Tibial artery (tissue), 4 donors: Measurements from ENCODE around the gene ADD2.

Experiments used
- DNase-seq, 2 donors: peaks; one replicate each; pipeline ENCODE4 v3.0.0-alpha.2; 2019
- H3K27ac ChIP-seq, 2 donors: fragments of 200-600 bp; sonication (generic) in 1 of 2; 1 replicate in 1 of 2; 2 replicates in 1 of 2; pipeline ENCODE4 v1.5.1; 2018 to 2019; ENCODE audit warnings: mild to moderate bottlenecking in 1 of 2
- H3K27me3 ChIP-seq, 2 donors: fragments of 200-600 bp; sonication (generic) in 1 of 2; one replicate each; pipeline versions ENCODE4 v1.5.1 to v1.6.0; 2016 to 2019
- H3K36me3 ChIP-seq, 3 donors: fragments of 200-600 bp; sonication (generic) in 2 of 3; one replicate each; pipeline ENCODE4 v1.5.1; 2016 to 2019; ENCODE audit warnings: mild to moderate bottlenecking in 2 of 3
- H3K4me1 ChIP-seq, 4 donors: fragments of 200-600 bp; sonication (generic) in 2 of 4; 1 replicate in 3 of 4; 2 replicates in 1 of 4; pipeline ENCODE4 v1.5.1; 2016 to 2019
- H3K4me3 ChIP-seq, 2 donors: fragments of 200-600 bp; sonication (generic) in 1 of 2; 1 replicate in 1 of 2; 2 replicates in 1 of 2; pipeline ENCODE4 v1.5.1; 2018 to 2019; ENCODE audit warnings: mild to moderate bottlenecking in 2 of 2
- H3K9me3 ChIP-seq, 3 donors: fragments of 200-600 bp; sonication (generic) in 1 of 3; one replicate each; pipeline ENCODE4 v1.5.1; 2016 to 2019
- CTCF ChIP-seq, 2 experiments: fragments of 200-600 bp in 1 of 2; fragments of 450-650 bp in 1 of 2; IDR thresholded peaks; one replicate each; pipeline ENCODE4 v1.5.1; 2017 to 2019; ENCODE audit warnings: antibody characterized with exemption in 2 of 2, mild to moderate bottlenecking in 1 of 2, moderate library complexity in 1 of 2
- intact Hi-C: fragments of 100-400 bp; cut with DNase I; formaldehyde crosslinking; loops from one replicate; pipeline ENCODE4 v1.15.0; 2023; ENCODE audit warnings: low total_unique reads

The ADD2 gene

GRCh38 chr2:70670626-70671025, 97.4 kb downstream of the ADD2 start:
- H3K27me3 ChIP-seq, result no peaks in the 10 kb centered on the region
- no peaks in the 10 kb centered on the region for H3K9me3 ChIP-seq
- H3K4me1 ChIP-seq, result no peaks in the 10 kb centered on the region
- H3K36me3 ChIP-seq, result no peaks in the 10 kb centered on the region
- no peak overlapping the region for H3K27ac ChIP-seq
- no peak overlapping the region for H3K4me3 ChIP-seq
- no peak for DNase-seq
- intact Hi-C loops, result no loop called here
- TF ChIP-seq CTCF (IDR thresholded peaks at IDR 0.05), result no peak

GRCh38 chr2:70670202-70670601, 97.8 kb downstream of the ADD2 start:
- no peak for TF ChIP-seq CTCF (IDR thresholded peaks at IDR 0.05)
- no peaks in the 10 kb centered on the region for H3K36me3 ChIP-seq
- no peak for DNase-seq

GRCh38 chr2:70668911-70669310, 99.1 kb downstream of the ADD2 start:
- TF ChIP-seq CTCF (IDR thresholded peaks at IDR 0.05), result no peak
- Histone ChIP-seq H3K9me3 (no peaks in the 10 kb centered on the region), H3K4me1 (no peaks in the 10 kb centered on the region), H3K27ac (no peak overlapping the region), H3K4me3 (no peak overlapping the region), H3K27me3 (no peaks in the 10 kb centered on the region), H3K36me3 (no peaks in the 10 kb centered on the region)
- intact Hi-C loops, result no loop called here
- DNase-seq, result no peak

More at GRCh38 chr2:70670202-70670601, 97.8 kb downstream of the ADD2 start:
- Histone ChIP-seq H3K9me3 (no peaks in the 10 kb centered on the region), H3K4me1 (no peaks in the 10 kb centered on the region), H3K27ac (no peak overlapping the region), H3K27me3 (no peaks in the 10 kb centered on the region), H3K4me3 (no peak overlapping the region)
- intact Hi-C loops, result no loop called here

GRCh38 chr2:70668432-70668831, 99.6 kb downstream of the ADD2 start:
- intact Hi-C loops, result no loop called here
- no peak overlapping the region for H3K27ac ChIP-seq
- H3K4me3 ChIP-seq, result no peak overlapping the region
- DNase-seq, result no peak
- no peak for TF ChIP-seq CTCF (IDR thresholded peaks at IDR 0.05)
- H3K27me3 ChIP-seq, result no peaks in the 10 kb centered on the region
- H3K4me1 ChIP-seq, result no peaks in the 10 kb centered on the region
- H3K36me3 ChIP-seq, result no peaks in the 10 kb centered on the region
- H3K9me3 ChIP-seq, result no peaks in the 10 kb centered on the region

GRCh38 chr2:70664525-70664924, 103.5 kb downstream of the ADD2 start:
- Histone ChIP-seq H3K4me1 (no peaks in the 10 kb centered on the region), H3K27ac (no peak overlapping the region), H3K9me3 (no peaks in the 10 kb centered on the region), H3K36me3 (no peaks in the 10 kb centered on the region), H3K27me3 (no peaks in the 10 kb centered on the region), H3K4me3 (no peak overlapping the region)
- intact Hi-C loops, result no loop called here
- TF ChIP-seq CTCF (IDR thresholded peaks at IDR 0.05), result no peak
- DNase-seq, result no peak

GRCh38 chr2:70663411-70663810, 104.6 kb downstream of the ADD2 start:
- DNase-seq, result no peak
- Histone ChIP-seq H3K9me3 (no peaks in the 10 kb centered on the region), H3K27ac (no peak overlapping the region), H3K4me1 (no peaks in the 10 kb centered on the region), H3K36me3 (no peaks in the 10 kb centered on the region), H3K27me3 (no peaks in the 10 kb centered on the region), H3K4me3 (no peak overlapping the region)
- TF ChIP-seq CTCF (IDR thresholded peaks at IDR 0.05), result no peak
- intact Hi-C loops, result no loop called here
